GM19397 (cell line): Measurements from ENCODE around the gene ACBD4.

ENCODE experiments used
- ATAC-seq: cut with Tn5 transposase; IDR thresholded peaks from one replicate; pipeline ENCODE4 v1.9.1; 2021; ENCODE audit warnings: mild to moderate bottlenecking, moderate library complexity; ENCODE audit not compliant: unreplicated experiment

ACBD4 gene

DNA sequence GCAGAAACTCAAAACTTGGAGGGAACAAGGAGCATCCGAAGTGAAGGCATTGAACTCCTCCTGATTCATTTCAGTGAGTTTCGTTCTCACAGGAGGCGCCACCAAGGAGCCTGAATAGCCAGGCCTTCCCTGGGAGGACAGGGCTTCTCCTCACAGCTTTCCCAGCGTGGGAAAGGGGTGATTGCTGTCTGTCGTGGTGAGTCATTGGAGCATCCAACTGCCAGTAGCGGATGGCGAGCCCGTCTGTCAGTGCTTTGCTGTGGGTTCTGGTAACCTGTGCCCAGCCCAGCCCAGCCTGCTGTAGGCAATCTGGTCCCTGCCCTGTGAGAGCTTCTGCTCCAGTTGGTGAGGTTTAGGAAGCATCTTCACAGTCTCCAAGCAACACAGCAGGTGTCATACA is 31.5 kb upstream of the ACBD4 start:
- ATAC-seq: no peak

DNA sequence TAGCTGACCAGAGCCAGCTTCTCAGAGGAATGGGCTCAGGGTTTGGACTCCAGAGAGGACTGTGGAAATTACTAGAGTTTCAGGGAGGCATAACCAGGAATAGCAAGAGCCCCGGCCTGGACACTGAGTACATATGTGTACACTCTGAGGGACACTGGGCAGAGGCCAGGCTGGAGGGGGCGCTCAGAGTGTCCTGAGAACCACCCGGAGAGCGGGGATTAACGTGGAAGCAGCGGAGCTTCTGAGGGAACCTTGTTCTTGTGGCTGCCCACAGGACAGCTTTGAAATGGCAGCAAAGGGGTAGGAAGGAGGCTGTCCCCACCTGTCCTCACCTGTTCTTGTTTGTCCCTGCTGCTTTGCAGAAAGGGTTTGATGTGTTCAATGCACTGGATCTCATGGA is 31.0 kb upstream of the ACBD4 start:
- ATAC-seq: no peak

DNA sequence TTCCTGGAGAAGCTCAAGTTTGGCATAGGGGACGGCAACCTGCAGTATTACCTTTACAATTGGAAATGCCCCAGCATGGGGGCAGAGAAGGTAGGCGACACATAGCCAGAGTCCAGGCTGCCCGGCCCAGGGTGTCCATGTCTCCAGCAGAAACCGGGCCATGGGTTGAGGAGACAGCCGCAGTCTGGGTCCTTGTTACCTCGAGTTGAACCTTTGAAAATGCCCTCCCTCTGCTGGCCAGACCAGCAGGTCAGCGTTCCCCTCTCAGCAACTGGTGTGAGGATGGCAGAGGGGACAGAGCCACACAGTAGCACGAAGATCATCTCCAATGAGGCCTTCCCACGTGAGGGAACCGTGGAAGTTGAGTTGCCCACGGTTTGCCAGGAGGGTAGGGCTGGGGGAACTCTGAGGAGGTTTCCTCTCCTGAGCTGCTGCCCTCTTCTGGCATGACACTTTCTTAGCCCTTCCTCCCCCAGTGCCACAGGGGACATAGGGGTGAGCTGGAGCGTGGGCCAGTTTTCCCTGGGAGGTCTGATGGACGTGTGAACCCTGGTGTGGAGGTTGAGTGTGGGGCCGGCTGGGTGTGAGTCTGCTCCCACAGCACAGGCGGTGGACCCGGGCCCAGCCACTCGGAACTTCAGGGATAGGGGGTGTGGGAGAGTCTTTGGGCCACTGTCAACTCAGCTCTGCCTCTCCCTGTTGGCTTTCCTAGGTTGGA is 30.4 kb upstream of the ACBD4 start:
- ATAC-seq: no peak

DNA sequence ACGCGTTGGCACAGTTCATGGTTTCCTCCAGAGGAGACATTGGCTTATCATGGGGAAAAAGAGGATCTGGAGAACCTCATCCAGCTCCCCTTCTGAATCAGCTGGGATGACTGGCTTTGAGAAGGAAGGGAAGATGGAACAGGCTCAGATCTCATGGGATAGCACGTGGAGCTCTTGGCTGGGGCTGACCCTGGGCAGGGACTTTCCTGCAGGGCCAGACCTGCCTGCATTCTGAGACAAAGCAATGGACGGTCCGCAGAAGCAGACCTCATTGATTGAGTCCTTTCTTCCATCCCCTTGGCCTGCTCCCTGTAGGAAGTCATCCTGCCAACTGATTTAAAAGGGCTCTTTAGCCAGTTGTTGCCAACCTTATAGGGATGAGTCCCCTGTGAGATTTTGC is 29.4 kb upstream of the ACBD4 start:
- no peak for ATAC-seq

DNA sequence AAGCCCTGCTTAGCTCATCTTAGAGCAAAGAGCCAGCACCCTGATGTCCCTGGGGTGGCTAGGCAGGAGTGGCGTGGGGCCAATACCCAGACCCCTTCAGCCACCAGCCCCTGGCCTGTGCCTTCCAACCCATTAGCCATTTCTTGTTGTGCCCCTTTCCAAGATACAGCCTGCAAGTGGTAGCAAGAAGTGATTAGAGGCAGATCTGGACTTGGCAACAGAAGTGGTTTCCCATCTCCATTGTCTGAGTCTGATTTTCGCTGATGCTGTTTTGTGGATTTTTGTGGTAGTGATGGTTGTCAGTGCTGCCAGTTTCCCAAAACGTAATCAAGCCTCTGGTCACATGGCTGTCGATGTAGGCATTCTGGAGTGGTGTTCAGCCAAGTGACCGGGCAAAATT is 28.9 kb upstream of the ACBD4 start:
- ATAC-seq: no peak

DNA sequence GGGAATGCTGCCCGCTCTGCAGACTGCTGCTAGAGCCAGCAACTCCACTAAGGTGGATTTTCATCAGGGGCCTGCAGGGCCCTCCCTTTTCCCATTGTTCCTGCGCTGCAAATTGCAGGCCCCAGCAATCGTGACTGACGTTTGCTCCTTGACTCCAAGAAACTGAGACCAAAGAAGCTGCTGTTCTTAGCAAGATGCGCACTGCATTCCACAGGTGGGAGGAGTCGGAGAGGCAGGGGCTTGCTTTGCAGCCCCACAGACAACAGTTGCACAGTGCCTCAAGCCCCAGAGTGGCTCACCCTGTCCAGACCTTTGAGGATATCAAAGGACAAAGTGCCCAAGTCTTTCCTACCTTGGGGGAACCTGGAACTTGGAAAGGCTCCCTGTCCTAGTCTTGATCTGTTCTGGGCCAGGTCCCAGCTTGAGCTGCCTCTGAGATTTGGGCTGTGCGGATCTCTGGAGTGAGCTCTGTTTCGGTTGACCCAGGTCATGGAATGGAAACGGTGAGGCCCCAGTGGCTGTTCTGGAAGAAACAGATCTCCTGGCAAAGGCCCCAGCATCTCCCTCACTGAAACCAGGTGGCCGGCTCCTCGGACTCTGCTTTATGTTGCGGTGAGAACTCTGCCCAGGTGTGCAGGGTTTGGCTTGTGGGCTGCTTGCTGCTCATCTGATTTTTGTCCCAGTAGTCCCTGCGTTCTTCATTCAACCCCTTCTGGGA is 28.0 kb upstream of the ACBD4 start:
- ATAC-seq: no peak

DNA sequence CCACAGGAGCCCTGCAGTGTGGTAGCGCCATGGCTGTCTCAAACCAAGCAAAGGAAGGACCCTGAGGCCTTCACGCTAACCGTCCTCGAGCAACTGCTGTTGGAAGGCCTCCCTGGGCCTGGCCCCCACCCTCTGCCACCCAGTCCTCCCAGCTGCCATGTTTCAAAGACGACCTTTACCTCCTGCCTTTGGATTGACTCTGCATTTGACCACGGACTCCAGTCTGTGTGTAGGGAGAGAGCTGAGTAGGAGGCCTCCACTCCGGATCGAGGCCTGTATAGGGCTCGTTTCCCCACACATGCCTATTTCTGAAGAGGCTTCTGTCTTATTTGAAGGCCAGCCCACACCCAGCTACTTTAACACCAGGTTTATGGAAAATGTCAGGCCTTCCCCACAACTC is 27.4 kb upstream of the ACBD4 start:
- no peak for ATAC-seq

DNA sequence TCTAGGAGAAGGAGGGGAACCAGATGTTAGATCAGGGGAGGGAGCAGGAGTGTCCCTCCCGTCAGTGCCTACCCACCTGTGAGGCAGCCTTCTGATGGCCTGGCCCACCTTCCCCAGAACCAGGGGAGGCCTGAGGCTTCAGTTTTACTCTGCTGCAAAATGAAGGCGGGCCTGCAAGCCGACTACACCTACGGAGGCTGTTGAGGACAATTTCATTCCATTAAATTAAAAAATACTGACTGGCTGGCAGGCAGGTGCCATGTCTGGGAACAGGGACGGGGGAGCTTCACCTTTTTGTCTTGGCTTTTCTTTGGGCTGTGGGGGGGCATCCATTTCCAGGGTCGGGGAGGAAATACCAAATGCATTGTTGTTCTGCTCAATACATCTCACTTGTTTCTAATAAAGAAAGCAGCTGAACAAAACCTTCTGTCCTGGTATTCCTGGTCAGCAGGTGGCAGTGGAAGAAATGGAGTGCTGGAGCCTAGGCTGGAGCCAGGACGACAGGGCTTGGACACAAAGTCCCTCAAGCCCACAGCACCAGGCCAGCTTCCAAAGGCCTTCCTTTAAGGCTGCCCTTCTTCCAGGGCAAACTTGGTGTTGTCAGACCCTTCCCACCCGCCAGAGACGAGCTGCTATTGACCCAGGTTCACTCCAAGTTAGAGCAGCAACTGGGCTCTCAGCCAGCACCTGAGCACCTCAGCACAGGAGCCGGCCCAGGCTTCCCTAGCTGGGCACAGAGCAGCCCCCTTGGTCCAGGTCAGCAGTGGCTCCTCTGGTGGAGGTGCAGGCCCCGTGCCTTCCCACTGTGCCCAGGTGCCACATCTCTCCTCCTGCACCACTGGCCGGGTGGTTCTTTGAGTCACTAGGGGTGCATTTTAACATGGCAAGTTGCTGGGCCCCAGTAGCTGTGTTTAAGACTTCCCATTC is 26.6 kb upstream of the ACBD4 start:
- no peak for ATAC-seq

DNA sequence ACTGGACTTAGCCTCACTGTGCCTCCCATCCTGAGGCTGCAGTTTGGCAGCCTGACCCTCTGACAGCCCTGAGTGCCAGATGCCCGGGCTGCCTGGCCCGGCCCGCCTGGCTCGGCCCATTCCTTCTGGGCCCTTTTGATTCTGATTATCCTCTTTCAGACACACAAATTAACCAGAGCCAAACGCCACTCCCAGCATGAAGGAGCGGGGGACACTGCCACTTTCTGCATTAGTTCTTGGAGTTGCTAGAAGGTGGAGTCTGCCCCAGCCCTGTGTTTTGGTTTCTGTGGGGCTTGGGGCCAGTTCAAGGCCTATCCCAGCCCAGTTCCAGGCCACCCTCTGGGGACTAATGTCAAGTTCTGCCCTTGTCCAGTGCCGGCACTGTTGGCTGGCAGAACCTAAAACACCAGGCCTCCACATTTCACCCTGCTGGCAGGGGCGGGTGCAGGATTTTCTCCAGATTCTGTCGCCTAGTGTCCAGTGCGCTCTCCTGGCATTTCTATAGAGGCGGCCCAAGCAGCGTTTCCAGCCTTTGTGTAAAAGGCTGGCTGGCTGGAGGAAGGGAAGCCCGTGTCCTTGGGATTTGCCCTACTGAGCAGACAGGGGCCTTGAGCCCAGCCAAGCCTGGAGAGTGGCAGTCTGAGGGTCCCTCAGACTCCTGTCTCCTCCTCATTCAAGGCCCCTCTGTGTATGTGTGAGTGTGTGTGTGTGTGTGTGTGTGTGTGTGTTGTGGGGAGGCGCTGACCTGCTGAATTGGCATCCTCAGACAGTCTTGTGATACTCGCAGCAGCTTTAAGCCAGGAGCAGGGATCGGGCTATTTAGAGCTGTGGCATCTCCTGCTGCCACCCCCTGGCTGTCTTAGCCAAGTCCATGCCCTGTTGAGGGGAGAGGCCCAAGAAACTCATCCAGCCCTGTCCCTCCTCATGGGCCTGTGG is 24.5 kb upstream of the ACBD4 start:
- no peak for ATAC-seq

DNA sequence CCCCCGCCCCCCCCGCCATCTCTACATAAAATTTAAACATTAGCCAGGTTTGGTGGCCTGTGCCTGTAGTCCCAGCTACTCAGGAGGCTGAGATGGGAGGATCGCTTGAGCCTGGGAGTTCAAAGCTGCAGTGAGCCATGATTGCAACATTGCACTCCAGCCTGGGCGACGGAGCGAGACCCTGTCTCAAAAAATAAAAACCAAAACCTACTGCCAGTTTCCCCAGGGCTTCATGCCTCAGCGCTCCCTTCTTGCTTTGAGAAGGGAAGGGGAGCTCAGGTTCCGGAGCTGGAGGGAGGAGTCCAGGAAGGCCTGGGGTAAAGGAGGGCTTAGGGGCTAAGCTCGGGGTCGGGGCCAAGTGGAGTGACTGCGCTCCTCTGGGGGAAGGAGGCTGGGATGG is 23.6 kb upstream of the ACBD4 start:
- no peak for ATAC-seq

DNA sequence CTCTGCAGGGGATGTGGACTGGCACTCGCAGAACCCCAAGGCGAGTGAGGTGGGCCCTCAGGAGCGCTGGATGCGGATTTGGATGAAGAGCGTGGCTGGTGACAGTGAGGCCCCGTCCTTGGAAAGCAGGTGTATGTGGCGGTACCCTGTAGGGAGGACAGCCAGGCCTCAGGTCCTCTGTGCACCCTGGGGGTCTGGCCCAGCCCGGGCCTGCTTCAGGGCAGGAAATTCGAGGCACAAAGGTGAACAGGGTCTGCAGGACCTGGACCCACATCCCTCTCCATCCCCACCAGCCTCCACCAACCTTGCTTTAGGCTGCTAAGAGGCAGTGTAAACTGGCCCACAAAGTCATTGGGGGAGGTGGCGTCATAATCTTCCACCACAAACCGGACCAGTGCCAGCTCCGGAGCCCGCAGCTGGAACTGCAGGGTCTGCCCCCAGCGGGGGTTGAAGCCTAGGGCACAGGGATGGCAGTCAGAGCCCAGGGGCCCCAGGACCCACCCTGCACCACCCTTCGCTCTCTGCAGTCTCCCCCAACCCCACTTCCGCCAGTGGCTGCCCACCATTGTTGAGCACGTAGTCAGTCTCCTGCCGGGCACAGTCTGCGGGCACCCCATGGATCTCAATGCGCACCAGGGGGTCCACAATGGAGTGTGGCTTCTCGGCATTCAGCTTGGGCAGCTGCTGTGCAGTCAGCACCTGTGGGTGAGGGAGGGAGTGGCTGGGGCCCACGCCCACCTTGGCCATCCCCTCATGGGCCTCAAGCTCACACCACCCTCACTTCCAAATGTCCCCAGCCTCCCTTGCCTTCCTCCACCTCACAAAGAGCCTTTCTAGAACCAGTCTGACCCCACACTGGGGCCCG is 22.7 kb upstream of the ACBD4 start:
- ATAC-seq: no peak

DNA sequence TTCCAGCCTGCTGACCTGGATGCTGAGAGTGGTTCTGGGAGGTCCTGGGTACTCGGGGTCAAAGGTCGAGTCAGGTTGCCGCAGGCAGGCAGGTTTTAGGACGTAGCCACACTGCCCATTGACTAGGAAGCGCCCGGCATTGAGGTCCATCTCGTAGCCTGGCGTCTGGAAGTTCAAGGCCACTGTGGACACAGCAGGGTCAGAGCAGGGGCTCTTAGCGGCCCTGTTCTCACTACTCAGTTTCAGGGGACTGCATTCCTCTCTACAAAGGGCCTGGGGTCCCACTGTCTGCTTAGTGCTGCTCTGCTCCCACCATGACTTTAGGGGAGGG is 22.1 kb upstream of the ACBD4 start:
- no peak for ATAC-seq

DNA sequence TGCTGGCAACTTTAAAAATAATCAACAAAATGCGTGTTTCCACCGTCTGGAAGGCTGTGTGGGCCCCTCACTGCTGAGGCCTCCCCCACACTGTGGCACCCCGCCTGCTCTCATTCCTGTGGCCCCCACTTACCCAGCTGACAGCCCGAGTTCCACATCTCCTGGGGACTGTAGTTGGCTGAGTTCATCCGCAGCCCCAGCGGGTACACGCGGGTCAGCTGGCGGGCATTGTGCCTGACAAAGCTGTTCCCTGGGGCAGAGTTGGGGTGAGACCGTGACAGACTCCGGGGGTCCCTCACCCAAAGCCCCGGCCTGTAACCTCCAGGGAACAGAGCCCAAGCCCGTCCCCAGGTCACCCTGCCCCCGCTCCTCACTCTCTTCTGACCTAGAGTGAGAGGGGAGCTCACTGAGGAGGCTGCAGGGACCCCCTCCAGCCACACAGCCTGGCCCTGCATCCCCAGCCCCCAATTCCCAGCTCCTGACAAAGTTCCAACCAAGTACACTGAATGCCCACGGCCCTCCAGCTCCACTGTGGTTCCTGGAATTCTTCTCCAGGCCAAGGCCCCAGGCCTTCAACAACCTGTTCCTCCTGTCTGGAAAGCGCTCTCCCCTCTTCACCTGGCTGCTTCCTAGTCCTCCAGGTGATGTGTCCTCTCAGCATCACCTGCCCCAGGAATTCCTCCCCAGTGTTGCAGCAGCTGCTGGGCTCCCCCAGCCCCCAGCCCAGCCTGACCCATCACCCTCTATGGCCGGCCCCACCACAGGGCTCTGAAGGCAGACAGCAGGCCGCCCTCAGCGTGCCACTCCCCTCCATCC is 21.2 kb upstream of the ACBD4 start:
- ATAC-seq: no peak

DNA sequence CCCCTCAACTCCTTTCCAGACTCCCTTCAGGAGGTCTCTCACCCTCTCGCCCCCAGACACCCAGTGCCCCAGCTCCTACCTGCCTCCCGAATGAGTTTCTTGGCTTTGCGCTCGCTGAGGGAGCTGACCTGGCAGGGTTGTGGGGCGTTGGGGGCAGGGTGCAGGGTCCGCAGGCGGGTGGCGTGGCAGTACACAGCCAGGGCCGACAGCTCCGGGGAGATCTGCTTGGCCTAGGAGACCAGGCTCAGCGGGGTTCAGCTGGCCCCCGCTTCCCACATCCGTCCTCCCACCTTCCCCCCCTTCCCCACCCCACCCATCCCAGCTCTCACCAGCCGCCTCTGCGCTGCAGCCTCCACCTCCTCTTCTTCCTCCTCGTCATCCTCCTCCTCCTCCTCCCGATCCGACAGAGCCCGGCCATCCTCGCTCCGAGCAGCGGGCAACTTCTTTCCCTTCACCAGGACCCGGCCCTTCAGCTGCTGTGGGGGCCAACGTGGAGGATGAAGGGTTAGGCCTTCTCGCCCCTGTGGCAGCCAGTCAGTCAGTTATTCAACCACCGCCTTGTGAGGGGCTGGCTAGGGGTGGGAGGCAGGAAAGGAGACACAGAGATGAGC is 20.4 kb upstream of the ACBD4 start:
- ATAC-seq: no peak

DNA sequence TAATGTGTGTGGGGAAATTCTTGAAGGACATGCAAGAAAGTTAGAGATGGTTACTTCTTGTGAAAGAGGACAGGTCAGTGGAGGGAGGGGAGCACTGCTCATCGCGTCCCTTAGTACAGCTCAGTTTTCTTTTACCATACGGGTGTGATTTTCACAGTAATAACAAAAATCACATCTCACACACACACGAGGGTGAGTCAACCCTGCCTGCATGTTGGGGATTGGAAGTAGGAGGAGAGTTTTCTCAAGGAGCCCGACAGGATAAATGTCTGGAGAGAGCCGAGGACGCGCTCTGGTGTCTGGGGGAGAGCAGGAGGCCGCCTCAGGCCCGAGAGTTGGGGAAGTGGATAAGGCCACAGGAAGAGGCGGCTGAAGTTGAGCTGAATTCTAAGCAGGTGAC is 19.6 kb upstream of the ACBD4 start:
- ATAC-seq: no peak

DNA sequence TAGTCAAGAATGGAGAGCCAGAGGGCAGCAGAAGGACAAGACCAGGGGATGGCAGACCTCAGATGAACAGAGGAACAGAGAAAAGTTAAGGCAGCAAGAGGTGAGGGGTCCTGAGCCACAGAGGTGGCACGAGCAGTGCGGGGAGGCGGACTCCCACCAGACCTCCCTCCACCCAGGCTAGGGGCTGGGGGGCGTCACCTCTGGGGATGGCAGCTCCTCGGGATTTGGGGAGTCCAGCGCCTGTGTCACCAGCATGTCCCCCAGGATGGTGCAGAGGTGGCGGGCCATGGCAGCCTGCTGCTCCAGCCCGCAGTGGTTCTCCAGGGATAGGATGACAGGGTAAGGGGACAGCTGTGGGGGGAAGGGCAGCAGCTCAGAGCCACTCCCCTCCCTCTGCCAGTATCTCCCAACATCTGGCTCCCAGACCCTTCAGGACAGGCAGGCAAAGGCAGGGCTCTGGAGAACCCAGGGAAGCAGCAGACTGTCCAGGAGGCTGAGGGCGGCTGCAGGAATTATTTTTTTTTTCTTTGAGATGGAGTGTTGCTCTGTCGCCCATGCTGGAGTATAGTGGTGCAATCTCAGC is 19.0 kb upstream of the ACBD4 start:
- no peak for ATAC-seq

DNA sequence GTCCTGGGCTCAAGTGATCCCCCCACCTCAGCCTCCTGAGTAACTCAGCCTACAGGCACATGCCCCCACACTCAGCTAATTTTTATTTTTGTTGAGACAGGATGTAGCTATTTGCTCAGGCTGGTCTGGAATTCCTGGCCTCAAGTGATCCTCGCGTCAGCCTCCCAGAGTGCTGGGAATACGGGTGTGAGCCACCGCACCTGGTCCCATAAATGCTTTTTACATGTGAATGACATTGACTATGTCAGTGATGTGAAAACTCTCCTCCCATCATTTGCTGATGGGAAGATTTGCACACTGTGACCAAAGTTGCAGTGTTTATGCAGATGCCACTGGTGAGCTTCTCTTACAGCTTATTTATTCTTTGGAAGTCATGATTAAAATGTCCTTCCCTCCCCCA is 18.2 kb upstream of the ACBD4 start:
- no peak for ATAC-seq
